ENCODE results near the gene SLC35F3. TPM values are rescaled to one million over a fixed set of nuclear protein-coding genes. Genes with fewer than 3 reads are reported as not detected.

Gene SLC35F3
- total and polyA plus RNA-seq, 9 of the 15 experiments (the other 6 are each of a cell fraction or from before 2014, with no cell fraction given): 0.04 to 0.07 (median 0.04) TPM; not detected in 6

GRCh38 chr1:234108921-234109320, 204.4 kb downstream of the SLC35F3 start:
- DNase-seq (ENCODE audit: extremely low read depth in 1 of 4, low spot score in 3 of 4) (no peak), ATAC-seq (no peak), FAIRE-seq (no peak)
- in situ Hi-C loops (cut with MboI): no loop called here
- TF ChIP-seq U2AF2 (optimal IDR thresholded peaks at IDR 0.05; ENCODE audit: low read depth, low read length): no peak
- TF ChIP-seq, protein P1, sequence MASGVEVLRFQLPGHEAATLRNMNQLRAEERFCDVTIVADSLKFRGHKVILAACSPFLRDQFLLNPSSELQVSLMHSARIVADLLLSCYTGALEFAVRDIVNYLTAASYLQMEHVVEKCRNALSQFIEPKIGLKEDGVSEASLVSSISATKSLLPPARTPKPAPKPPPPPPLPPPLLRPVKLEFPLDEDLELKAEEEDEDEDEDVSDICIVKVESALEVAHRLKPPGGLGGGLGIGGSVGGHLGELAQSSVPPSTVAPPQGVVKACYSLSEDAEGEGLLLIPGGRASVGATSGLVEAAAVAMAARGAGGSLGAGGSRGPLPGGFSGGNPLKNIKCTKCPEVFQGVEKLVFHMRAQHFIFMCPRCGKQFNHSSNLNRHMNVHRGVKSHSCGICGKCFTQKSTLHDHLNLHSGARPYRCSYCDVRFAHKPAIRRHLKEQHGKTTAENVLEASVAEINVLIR (CRISPR knock-in tag; IDR thresholded peaks at IDR 0.05): no peak
- no peak for TF ChIP-seq PPARD (CRISPR knock-in tag; IDR thresholded peaks at IDR 0.05)
- no peak for TF ChIP-seq TSC22D4 (tag; IDR thresholded peaks at IDR 0.05)
- TF ChIP-seq E2F6 (IDR thresholded peaks at IDR 0.05; ENCODE audit: borderline replicate concordance in 1 of 2, extremely low read depth in 1 of 2, insufficient read depth in 1 of 2, insufficient read length in 1 of 2, low read depth in 1 of 2, low read length in 1 of 2, poor library complexity in 1 of 2, severe bottlenecking in 1 of 2): no peak
- TF ChIP-seq MAFG (tag; conservative IDR thresholded peaks at IDR 0.05): no peak
- no peak for TF ChIP-seq SMARCA5 (IDR thresholded peaks at IDR 0.05)
- TF ChIP-seq, protein P2, sequence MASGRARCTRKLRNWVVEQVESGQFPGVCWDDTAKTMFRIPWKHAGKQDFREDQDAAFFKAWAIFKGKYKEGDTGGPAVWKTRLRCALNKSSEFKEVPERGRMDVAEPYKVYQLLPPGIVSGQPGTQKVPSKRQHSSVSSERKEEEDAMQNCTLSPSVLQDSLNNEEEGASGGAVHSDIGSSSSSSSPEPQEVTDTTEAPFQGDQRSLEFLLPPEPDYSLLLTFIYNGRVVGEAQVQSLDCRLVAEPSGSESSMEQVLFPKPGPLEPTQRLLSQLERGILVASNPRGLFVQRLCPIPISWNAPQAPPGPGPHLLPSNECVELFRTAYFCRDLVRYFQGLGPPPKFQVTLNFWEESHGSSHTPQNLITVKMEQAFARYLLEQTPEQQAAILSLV (tag; IDR thresholded peaks at IDR 0.05): no peak
- no peak for TF ChIP-seq TEAD4 (IDR thresholded peaks at IDR 0.05; ENCODE audit: low read length)
- no peak for TF ChIP-seq TEAD4 (CRISPR knock-in tag; IDR thresholded peaks at IDR 0.05; ENCODE audit: borderline replicate concordance)
- TF ChIP-seq ZNF655 (CRISPR knock-in tag; IDR thresholded peaks at IDR 0.05): no peak
- TF ChIP-seq, protein P3, sequence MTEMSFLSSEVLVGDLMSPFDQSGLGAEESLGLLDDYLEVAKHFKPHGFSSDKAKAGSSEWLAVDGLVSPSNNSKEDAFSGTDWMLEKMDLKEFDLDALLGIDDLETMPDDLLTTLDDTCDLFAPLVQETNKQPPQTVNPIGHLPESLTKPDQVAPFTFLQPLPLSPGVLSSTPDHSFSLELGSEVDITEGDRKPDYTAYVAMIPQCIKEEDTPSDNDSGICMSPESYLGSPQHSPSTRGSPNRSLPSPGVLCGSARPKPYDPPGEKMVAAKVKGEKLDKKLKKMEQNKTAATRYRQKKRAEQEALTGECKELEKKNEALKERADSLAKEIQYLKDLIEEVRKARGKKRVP (CRISPR knock-in tag; IDR thresholded peaks at IDR 0.05): no peak
- no peak for TF ChIP-seq NRF1 (conservative IDR thresholded peaks at IDR 0.05 in 1 of 2, IDR thresholded peaks at IDR 0.05 in 1 of 2)
- TF ChIP-seq BRCA1 (IDR thresholded peaks at IDR 0.05): no peak
- no peak for TF ChIP-seq BRCA1 (CRISPR knock-in tag; IDR thresholded peaks at IDR 0.05)
- TF ChIP-seq ELF2 (CRISPR knock-in tag; IDR thresholded peaks at IDR 0.05): no peak
- Histone ChIP-seq H3K9me1 (ENCODE audit: control insufficient read depth, insufficient read depth, low read length) (no peaks in the 10 kb centered on the region), H3K79me2 (ENCODE audit: control insufficient read depth, insufficient read depth, low read length) (no peaks in the 10 kb centered on the region), H4K20me1 (replicated peaks; ENCODE audit: control insufficient read depth, insufficient read depth, low read length) (no peaks in the 10 kb centered on the region), H3K27ac (ENCODE audit: extremely low read depth, low read depth, low read length) (no peak overlapping the region), H3K9ac (ENCODE audit: insufficient read depth in 1 of 2, low read depth in 2 of 2, low read length in 2 of 2) (no peak overlapping the region), H2AFZ (ENCODE audit: low read depth, low read length) (no peak overlapping the region), H3K4me3 (no peak overlapping the region), H3K27me3 (ENCODE audit: control insufficient read depth in 2 of 2, insufficient read depth in 2 of 2, low read length in 2 of 2) (peaks cover 0 to 6% of the 10 kb centered on the region in 2 experiments; a peak in 2 of 5 replicates), H3K9me3 (replicated peaks; ENCODE audit: control insufficient read depth, insufficient read depth, low read depth, low read length) (no peaks in the 10 kb centered on the region), H3K4me2 (ENCODE audit: insufficient read depth, low read length) (no peak overlapping the region), H3K4me1 (replicated peaks in 1 of 2; ENCODE audit: control insufficient read depth in 2 of 2, insufficient read depth in 2 of 2, low read length in 2 of 2) (0 out of 5 replicates have a peak, but pooled peaks cover 0 to 3% of the 10 kb centered on the region in 2 experiments), H3K36me3 (ENCODE audit: control insufficient read depth, insufficient read depth, low read length) (no peaks in the 10 kb centered on the region)
- intact Hi-C loops (cut with micrococcal nuclease): no loop called here
- 0% methylated on average over 3 of the region's 3 CpGs for WGBS (ENCODE audit: insufficient coverage, low coverage, missing lambda C conversion rate)
- no TSS peak for BruUV-seq (replicated peaks)
- POLR2A ChIA-PET: no interaction called here
- CTCF ChIA-PET (ENCODE audit: low intra/inter-chr PET ratio): no interaction called here

All from K562 (cell line).